MG63 (cell line): ENCODE data around the gene MYOM3. TPM values are rescaled to one million over a fixed set of nuclear protein-coding genes. Genes with fewer than 3 reads are reported as not detected.
A peak's percentile ranks its signal among the peaks of the same experiment; 100 is the strongest.
"Not testable (repeated sequence)": the region's sequence is repeated elsewhere in the genome, so short reads cannot be mapped to it uniquely, and the experiment has no call there.

Experiments used
- DNase-seq: peaks from one replicate; pipeline ENCODE4 v3.0.0-alpha.2; 2020
- H3K27me3 ChIP-seq: fragments of 250-450 bp; sonication (Bioruptor Pico); 2 replicates; pipeline ENCODE4 v1.5.1; 2020; ENCODE audit warnings: mild to moderate bottlenecking, moderate library complexity
- H3K36me3 ChIP-seq: fragments of 250-450 bp; sonication (Bioruptor Pico); 2 replicates; pipeline ENCODE4 v1.5.1; 2020; ENCODE audit warnings: mild to moderate bottlenecking, moderate library complexity
- H3K4me3 ChIP-seq: fragments of 250-450 bp; sonication (Bioruptor Pico); 2 replicates; pipeline ENCODE4 v1.5.1; 2020; ENCODE audit warnings: mild to moderate bottlenecking, moderate library complexity
- H3K9me3 ChIP-seq: fragments of 250-450 bp; sonication (Bioruptor Pico); 2 replicates; pipeline ENCODE4 v1.5.1; 2020; ENCODE audit warnings: mild to moderate bottlenecking, moderate library complexity
- total RNA-seq: library from RNA; depleted of rRNA; stranded (reverse); fragments of >200 nt; shearing (Covaris generic); gene quantifications from 2 replicates; pipeline ENCODE4 v1.2.3, GENCODE V29; 2014; ENCODE audit warnings: low replicate concordance

MYOM3 gene
- total RNA-seq, 1 experiment from 2014 or later: 0.13 TPM

DNA sequence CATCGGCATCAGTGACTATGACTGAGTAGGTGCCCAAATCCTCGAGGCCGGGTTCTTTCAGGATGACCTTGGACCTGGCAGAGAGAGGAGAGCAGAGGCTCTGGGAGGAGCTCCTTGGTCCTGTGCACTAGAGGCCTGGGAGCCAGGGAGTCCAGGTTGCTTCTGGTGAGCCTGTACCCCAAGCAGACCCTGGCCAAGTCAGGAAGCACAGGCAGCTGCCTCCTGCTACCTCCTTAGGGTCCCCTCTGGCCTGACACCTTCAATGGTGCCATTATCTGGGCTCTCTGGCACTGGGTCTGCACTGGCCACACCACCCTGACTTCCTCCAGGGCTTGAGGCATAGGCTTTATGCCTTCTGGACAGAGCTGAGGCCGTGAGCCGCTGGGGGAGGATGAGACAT lies 37.7 kb downstream of the MYOM3 start:
- Histone ChIP-seq H3K9me3 (no peaks in the 10 kb centered on the region), H3K27me3 (no peaks in the 10 kb centered on the region), H3K4me3 (no peak overlapping the region), H3K36me3 (no peaks in the 10 kb centered on the region)
- DNase-seq: no peak

DNA sequence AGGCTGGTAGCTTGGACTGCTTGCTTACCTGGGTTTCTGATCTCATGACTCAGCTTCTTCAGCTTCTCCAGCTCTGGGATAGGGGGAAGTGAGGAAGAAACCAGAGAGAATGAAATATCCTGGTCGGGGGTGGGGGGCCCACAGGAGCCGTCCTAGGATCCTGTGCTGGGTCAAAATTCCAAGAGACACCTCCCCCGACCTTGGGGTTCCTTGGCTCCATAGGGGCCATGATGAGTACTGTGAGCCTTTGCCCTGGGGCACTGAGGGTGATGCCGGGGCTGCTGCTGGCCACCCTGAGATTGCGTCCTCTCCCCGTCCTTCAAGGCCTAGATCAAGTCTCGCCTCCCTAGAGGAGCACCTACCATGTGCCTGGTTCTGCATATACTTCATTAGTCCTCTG lies 40.0 kb downstream of the MYOM3 start:
- no peak for DNase-seq
- Histone ChIP-seq H3K4me3 (no peak overlapping the region), H3K9me3 (no peaks in the 10 kb centered on the region), H3K27me3 (no peaks in the 10 kb centered on the region), H3K36me3 (no peaks in the 10 kb centered on the region)

DNA sequence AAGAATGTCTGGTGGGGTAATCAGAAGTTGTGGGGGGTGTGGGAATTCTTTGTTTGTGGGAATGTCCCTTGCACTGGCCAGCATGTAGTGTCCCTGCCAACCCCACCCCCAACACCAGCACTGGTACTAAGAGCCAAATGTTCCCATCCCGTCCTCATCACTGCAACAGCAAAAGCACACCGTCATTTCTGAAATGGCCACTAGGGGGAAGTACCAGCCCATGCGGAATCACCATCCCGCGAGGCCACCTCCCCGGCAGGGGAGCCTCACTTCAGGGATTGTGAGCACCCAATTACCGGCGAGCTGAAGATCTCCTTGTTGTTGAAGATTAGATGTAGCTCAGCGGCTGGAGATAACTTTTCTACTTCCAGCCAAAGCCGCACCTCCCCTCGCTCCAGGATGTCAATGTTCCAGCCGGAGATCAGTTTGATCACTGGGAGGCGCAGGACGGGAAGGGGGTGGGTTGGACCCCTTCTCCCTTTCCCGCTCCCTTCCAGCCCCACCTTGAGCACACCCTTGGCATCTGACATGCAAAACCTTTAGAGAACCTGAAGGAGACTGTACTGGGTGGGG lies 41.0 kb downstream of the MYOM3 start:
- Histone ChIP-seq H3K4me3 (no peak overlapping the region), H3K9me3 (no peaks in the 10 kb centered on the region), H3K27me3 (no peaks in the 10 kb centered on the region), H3K36me3 (no peaks in the 10 kb centered on the region)
- DNase-seq: peak; percentile 74

DNA sequence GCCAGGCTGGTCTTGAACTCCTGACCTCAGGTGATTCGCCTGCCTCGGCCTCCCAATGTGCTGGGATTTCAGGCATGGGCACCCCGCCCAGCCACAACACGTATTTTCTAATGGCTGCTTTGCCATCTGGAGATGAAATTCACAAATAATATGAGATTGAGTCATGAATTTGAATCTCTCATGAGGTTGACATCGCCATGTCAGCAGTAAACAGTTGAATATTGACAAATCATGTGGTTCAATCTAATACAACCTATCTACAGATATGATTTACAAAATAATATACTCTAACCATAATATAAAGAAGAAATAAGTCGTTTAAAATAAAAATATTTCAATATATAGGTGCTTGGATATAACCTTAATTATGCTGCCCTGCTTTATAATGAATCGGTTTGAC lies 42.1 kb downstream of the MYOM3 start:
- Histone ChIP-seq H3K4me3 (no peak overlapping the region), H3K27me3 (no peaks in the 10 kb centered on the region), H3K9me3 (no peaks in the 10 kb centered on the region), H3K36me3 (no peaks in the 10 kb centered on the region)
- DNase-seq: no peak

DNA sequence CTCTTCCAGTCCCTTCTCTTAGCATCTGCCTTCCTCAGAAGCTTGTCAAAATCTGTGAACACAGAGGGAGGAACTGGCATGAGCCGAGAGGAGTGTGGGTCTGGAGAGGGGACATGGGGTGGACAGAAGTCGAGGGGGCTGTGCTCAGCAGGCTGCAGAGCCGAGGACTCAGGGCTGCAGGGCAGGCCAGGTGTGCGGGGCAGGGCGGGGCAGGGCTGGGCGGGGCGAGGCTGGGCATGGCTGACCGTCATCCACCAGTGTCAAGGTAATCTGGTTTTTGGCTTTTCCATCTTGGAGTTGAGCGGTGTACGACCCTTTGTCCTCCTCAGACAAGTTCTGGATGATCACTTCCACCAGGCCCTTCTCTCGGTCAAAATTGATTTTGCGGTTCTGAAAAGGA lies 44.0 kb downstream of the MYOM3 start:
- no peaks in the 10 kb centered on the region for H3K36me3 ChIP-seq
- no peaks in the 10 kb centered on the region for H3K9me3 ChIP-seq
- H3K27me3 ChIP-seq: no peaks in the 10 kb centered on the region
- no peak for DNase-seq
- no peak overlapping the region for H3K4me3 ChIP-seq

DNA sequence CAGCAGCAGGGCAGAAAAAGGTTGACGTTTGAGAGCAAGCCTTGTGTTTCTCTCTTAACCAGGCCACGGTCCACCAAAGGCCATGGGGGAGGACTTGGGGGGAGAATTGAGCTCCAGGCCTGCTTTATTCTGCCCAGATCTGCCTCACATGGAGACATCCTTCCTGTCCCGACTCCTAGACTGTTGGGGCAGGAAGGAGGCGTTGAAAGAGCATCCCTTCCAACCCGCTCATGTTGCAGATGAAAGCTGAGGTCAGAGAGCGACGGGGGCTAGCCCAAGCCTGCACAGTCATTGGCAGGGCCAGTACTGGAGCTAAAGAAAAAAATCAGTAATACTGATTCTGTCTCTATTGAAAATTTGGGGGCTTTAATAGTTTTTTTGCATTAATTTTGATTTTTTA lies 46.6 kb downstream of the MYOM3 start:
- peaks cover 5% of the 10 kb centered on the region; the same call in 1 of the 2 replicates for H3K9me3 ChIP-seq
- H3K27me3 ChIP-seq: no peaks in the 10 kb centered on the region
- no peak for DNase-seq
- H3K36me3 ChIP-seq: no peaks in the 10 kb centered on the region
- no peak overlapping the region for H3K4me3 ChIP-seq

DNA sequence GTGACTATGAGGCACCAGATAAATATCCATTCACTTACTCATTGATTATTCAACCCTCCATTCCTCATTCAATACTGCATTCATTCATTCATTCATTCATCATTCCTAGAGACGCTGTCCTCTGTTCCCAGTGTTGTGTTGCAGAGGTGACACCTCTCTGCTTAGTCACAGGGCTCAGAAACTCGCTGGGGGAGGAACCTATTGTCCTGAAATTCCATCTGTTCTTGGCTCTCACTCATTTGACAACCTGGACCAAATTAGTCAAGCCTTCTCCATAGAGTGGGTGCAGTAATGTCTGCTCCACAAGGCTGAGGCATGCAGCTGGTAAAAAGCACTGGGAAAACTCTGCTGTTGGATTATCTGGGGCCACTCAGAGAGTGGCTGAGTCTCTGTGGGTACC lies 49.7 kb downstream of the MYOM3 start:
- no peaks in the 10 kb centered on the region for H3K36me3 ChIP-seq
- no peak for DNase-seq
- no peaks in the 10 kb centered on the region for H3K27me3 ChIP-seq
- H3K4me3 ChIP-seq: no peak overlapping the region
- H3K9me3 ChIP-seq: peaks cover 5% of the 10 kb centered on the region; the same call in 1 of the 2 replicates

DNA sequence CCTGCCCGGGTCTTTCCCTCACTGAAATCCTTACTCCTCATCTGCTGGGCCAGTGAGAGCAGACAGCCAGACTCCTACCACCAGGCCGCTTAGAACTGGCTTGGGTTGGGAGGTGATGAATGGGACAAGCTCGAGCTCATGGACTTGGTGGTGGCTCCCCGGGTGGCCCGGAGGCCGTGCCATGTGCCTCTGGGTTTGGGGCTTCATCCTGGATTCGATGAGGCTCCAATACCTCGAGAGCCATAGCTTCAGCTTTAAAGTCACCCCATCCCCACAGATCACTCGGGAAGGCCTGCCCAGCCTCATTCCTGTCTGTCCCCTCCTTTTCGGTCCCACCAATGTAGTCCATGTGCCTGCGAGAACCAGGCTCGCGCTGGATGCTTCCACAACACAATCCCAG lies 51.5 kb downstream of the MYOM3 start:
- Histone ChIP-seq H3K4me3 (no peak overlapping the region), H3K27me3 (no peaks in the 10 kb centered on the region), H3K9me3 (peaks cover 5% of the 10 kb centered on the region; the same call in 1 of the 2 replicates), H3K36me3 (no peaks in the 10 kb centered on the region)
- DNase-seq: no peak

DNA sequence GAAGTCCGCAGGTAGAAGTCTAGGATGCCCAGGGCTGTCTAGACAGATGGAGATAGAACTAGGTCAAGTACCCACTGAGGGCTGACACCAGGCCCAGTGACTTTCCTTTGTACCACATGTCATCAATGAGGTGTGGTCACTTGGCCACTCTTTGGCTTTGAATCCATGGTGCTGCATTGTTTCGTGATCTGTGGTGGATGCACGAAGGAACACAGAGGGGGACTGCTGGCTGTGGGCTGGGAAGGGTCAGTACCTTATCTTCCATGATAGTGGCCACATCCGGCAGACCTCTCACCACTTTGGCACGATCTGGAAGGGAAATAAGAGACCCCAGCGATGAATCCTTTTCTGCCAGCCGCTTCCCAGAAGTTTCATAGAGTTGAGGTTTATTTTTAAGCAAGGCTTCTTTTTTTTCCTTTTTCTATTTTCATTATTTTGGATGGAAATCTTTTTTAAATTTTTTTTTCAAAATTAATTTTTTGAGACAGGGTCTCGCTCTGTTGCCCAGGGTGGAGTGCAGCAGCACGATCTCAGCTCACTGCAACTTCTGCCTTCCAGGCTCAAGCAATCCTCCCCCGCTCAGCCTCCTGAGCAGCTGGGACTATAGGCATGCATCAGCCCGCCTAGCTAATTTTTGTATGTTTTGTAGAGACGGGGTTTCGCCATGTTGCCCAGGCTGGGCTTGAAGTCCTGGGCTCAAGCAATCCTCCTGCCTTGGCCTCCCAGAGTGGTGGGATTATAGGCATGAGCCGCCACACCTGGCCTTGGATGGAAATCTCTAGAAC lies 53.1 kb downstream of the MYOM3 start:
- no peaks in the 10 kb centered on the region for H3K36me3 ChIP-seq
- no peak overlapping the region for H3K4me3 ChIP-seq
- H3K27me3 ChIP-seq: no peaks in the 10 kb centered on the region
- DNase-seq: no peak
- peaks cover 5% of the 10 kb centered on the region; the same call in 1 of the 2 replicates for H3K9me3 ChIP-seq

DNA sequence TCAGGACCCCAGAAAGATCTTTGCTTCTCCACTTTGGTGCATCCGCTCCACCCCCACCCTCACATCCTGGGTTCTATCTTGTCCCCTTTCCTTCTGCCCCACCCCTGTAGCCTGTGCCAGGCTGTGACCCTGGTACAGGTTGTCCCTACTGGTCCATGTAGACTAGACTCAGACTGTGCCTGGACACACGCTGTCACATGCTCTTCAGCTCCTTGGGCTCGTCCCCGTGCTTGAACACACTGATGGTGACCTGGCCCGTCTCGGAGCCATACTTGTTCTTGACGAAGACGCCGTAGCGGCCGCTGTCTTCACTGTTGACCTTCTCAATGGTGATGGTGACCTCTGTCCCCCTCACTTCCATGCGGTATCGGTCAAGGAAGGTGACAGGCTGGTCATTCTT lies 54.8 kb downstream of the MYOM3 start:
- Histone ChIP-seq H3K36me3 (no peaks in the 10 kb centered on the region), H3K27me3 (no peaks in the 10 kb centered on the region), H3K4me3 (no peak overlapping the region), H3K9me3 (peaks cover 1% of the 10 kb centered on the region; the same call in 1 of the 2 replicates)
- DNase-seq: no peak

DNA sequence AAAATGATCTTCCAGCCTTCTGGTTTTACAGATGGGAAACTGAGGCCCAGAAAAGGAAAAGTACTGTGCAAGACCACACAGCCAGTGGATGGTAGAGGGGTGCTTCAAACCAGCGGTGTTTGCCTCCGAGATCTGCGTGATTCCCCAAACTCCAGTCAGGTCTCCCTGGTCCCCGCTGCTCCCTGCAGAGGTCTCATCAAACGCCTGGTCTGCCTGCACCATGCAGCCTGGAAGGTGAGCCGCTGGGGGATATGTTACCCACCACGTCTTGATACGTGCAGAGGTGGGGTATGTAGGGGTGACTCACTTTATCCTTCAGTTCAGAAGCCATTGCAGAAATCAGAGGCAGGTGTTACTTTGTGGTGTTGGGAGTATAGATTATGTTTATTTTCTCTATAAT lies 56.3 kb downstream of the MYOM3 start:
- DNase-seq: no peak
- Histone ChIP-seq H3K27me3 (no peaks in the 10 kb centered on the region), H3K4me3 (no peak overlapping the region), H3K36me3 (no peaks in the 10 kb centered on the region), H3K9me3 (no peaks in the 10 kb centered on the region)

DNA sequence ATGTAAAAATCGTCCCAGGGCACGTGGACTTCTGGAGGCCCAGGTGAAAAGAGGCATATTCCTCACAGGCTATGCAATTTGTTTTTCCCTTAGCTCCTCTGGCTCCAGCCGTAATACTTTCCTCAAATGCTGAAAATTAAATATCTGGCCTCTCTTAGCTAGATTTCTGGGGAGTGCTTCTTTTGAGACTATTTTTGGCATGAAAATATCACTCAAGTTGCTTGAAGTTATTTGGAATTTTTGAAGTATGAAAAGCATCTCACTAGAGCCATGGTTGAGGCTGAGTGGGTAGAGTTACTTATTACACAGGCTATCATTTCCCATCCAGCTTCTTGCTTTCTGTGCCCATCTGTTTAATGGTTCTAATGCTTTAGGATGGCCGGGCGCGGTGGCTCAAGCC lies 59.7 kb downstream of the MYOM3 start:
- no peaks in the 10 kb centered on the region for H3K27me3 ChIP-seq
- no peaks in the 10 kb centered on the region for H3K36me3 ChIP-seq
- H3K4me3 ChIP-seq: no peak overlapping the region
- DNase-seq: no peak
- H3K9me3 ChIP-seq: no peaks in the 10 kb centered on the region

DNA sequence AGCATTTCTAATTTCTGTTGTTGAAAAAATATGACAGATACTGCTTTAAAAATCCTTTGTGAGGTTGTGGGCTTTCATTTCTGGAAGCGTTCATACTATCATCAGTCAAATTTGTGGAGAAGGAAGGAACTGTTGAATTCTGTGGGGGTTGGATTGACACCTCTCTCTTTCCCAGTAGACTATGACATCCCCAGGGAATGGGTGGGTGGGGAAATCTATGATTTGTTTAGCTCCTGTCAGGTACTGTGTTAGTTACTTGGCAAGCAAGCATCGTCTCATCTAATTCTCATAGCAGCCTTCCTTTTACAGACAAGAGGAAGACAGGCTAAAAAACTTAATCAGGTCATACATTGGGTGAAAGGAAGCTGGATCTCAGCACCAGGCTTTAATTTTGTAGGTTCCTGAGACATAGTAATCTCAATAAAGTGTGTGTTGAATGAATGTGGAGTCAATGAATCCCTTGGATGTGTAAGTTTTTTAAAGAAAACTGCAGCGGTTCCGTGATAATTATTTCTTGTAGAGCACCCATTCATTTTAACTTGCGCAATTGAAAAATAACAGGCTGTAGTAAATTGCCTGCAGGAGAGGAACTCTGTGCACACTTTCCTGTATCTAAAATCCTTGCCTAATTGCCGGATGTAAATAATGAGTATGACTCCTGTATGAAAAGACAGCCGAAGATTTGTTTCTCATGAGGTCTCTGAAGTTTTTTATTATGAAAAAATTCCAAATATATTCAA lies 60.6 kb downstream of the MYOM3 start:
- Histone ChIP-seq H3K27me3 (no peaks in the 10 kb centered on the region), H3K9me3 (no peaks in the 10 kb centered on the region), H3K4me3 (no peak overlapping the region), H3K36me3 (no peaks in the 10 kb centered on the region)
- no peak for DNase-seq

DNA sequence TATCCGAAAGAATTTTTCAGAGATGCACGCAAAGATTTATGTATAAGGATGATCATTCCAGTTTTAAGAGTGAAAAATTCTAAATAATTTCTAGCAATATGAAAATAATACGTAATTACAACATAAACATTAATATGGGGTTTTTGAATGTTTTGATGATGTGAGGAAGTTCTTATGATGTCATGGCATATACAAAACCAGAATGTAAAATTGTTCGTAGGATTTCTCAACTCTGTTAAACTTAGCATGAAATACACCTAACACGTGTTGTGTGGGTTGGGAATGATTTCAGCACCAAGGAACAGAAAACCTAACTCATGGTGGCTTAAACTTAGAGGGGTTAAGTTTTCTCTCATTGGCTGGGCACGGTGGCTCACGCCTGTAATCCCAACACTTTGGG lies 62.2 kb downstream of the MYOM3 start:
- H3K27me3 ChIP-seq: no peaks in the 10 kb centered on the region
- H3K36me3 ChIP-seq: no peaks in the 10 kb centered on the region
- no peaks in the 10 kb centered on the region for H3K9me3 ChIP-seq
- H3K4me3 ChIP-seq: no peak overlapping the region
- no peak for DNase-seq

DNA sequence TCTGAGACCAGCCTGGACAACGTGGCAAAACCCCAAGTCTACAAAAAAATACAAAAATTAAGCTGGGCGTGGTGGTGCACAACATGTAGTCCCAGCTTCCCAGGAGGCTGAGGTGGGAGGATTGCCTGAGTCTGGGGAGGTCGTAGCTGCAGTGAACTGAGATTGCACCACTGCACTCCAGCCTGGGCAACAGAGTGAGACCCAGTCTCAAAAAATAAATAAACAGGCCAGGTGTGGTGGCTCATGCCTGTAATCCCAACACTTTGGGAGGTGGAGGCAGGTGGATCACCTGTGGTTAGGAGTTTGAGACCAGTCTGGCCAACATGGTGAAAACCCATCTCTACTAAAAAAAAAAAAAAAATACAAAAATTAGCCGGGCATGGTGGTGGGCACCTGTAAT lies 63.0 kb downstream of the MYOM3 start:
- DNase-seq, H3K4me3 ChIP-seq, H3K9me3 ChIP-seq, H3K36me3 ChIP-seq, H3K27me3 ChIP-seq: not testable (repeated sequence)

DNA sequence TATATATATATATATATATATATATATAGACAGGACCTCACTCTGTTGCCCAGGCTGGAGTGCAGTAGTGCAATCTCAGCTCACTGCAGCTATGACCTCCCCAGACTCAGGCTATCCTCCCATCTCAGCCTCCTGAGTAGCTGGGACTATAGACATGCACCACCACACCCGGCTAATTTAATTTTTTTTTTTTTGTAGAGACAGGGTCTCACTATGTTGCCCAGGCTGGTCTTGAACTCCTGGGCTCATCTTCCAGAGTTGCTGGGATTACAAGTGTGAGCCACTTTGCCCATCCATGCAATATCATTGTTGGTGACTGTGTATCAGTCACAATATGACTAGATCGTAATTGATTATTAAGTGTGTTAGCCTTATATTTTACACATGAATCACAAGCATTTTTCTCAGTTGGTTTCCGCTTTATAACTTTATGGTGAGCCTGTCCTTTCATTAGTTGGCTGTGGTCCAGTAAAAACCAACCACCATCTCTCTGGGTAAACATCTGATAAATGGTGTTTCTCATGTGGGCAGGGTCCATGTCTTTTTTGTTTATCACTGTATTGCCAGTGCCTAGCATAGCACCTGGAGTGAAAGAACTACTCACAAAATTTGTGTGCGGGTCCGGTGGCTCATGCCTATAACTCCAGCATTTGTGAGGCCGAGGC lies 63.6 kb downstream of the MYOM3 start:
- Histone ChIP-seq H3K9me3 (no peaks in the 10 kb centered on the region), H3K4me3 (no peak overlapping the region), H3K36me3 (no peaks in the 10 kb centered on the region), H3K27me3 (no peaks in the 10 kb centered on the region)
- no peak for DNase-seq

DNA sequence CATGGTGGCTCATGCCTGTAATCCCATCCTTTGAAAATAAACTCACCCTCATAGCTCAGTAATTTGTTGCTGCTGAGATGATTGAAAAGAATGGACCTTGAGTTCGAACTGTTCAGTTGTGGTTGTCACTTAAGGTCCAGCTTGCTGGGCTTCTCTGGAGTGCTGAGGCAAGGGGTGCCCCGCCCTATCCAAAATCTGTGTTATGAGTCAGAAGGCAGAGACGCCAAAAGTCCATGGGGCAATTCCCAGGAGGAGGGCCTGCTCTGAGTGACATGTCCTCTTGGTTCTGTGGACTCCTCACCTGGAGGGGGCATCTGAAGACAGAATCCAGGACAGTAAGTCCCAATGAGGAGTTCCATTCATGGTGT lies 64.8 kb downstream of the MYOM3 start:
- peak; percentile 83 for DNase-seq
- no peaks in the 10 kb centered on the region for H3K36me3 ChIP-seq
- H3K27me3 ChIP-seq: no peaks in the 10 kb centered on the region
- no peak overlapping the region for H3K4me3 ChIP-seq
- no peaks in the 10 kb centered on the region for H3K9me3 ChIP-seq
